HG02870 (cell line): ENCODE measurements around the gene PLCB2.

Experiments
- ATAC-seq: cut with Tn5 transposase; IDR thresholded peaks from one replicate; pipeline ENCODE4 v1.9.1; 2021; ENCODE audit warnings: mild to moderate bottlenecking, moderate library complexity; ENCODE audit not compliant: unreplicated experiment

PLCB2 gene

GRCh38 chr15:40342416-40343320, 34.9 kb upstream of the PLCB2 start:
- no peak for ATAC-seq

- no peak for ATAC-seq
These were observed 33.1 kb upstream of the PLCB2 start, which contains the start of gene CCDC9B for GRCh38 chr15:40340740-40341400. TSS of gene CCDC9B (minus strand) at chr15:40340939. CDS start at chr15:40340819, 120 bp downstream.

- ATAC-seq, result no peak
These were observed 32.5 kb upstream of the PLCB2 start for GRCh38 chr15:40340038-40340739.

- no peak for ATAC-seq
These were observed 31.8 kb upstream of the PLCB2 start for GRCh38 chr15:40339621-40339945.

GRCh38 chr15:40338921-40339620, 31.3 kb upstream of the PLCB2 start:
- ATAC-seq, result no peak

GRCh38 chr15:40338041-40338657, 30.4 kb upstream of the PLCB2 start:
- no peak for ATAC-seq

GRCh38 chr15:40337597-40337996, 29.9 kb upstream of the PLCB2 start:
- no peak for ATAC-seq

GRCh38 chr15:40336744-40337122, 29.0 kb upstream of the PLCB2 start:
- no peak for ATAC-seq

- no peak for ATAC-seq
These were observed 28.4 kb upstream of the PLCB2 start for GRCh38 chr15:40335938-40336743.

- ATAC-seq, result no peak
These were observed 27.4 kb upstream of the PLCB2 start for GRCh38 chr15:40334941-40335795.

- no peak for ATAC-seq
These were observed 26.8 kb upstream of the PLCB2 start for GRCh38 chr15:40334541-40334940.

- ATAC-seq, result no peak
These were observed 26.3 kb upstream of the PLCB2 start for GRCh38 chr15:40333922-40334492.

- ATAC-seq, result no peak
These were observed 24.5 kb upstream of the PLCB2 start for GRCh38 chr15:40332113-40332781.

GRCh38 chr15:40331637-40332036, 23.9 kb upstream of the PLCB2 start:
- ATAC-seq, result no peak

- ATAC-seq, result no peak
These were observed 23.3 kb upstream of the PLCB2 start for GRCh38 chr15:40331026-40331425.

GRCh38 chr15:40330368-40330836, 22.7 kb upstream of the PLCB2 start:
- ATAC-seq, result no peak

- no peak for ATAC-seq
These were observed 22.1 kb upstream of the PLCB2 start for GRCh38 chr15:40329804-40330203.

GRCh38 chr15:40328751-40329150, 21.0 kb upstream of the PLCB2 start:
- ATAC-seq, result no peak
